Measurements from ENCODE around the gene CIB4. TPM values are rescaled to one million over a fixed set of nuclear protein-coding genes. Genes with fewer than 3 reads are reported as not detected.

Gene CIB4
- total RNA-seq, 2 experiments from 2014 or later = not detected

GRCh38 chr2:26561918-26562810, 79.0 kb downstream of the CIB4 start:
- Mint-ChIP-seq H3K4me1 (peaks cover 2% of the 10 kb centered on the region), H3K36me3 (no peaks in the 10 kb centered on the region), H3K9me3 (no peaks in the 10 kb centered on the region), H3K27ac (no peak overlapping the region), H3K4me3 (peak overlapping the region; percentile 42), H3K27me3 (peaks cover 82% of the 10 kb centered on the region)
- DNase-seq = peak; percentile 65

GRCh38 chr2:26561376-26561775, 79.8 kb downstream of the CIB4 start:
- Mint-ChIP-seq H3K4me1 (peaks cover 2% of the 10 kb centered on the region), H3K27me3 (peaks cover 82% of the 10 kb centered on the region), H3K27ac (no peak overlapping the region), H3K4me3 (no peak overlapping the region), H3K9me3 (no peaks in the 10 kb centered on the region), H3K36me3 (no peaks in the 10 kb centered on the region)
- DNase-seq = no peak

GRCh38 chr2:26560892-26561291, 80.3 kb downstream of the CIB4 start:
- Mint-ChIP-seq H3K4me3 (no peak overlapping the region), H3K9me3 (no peaks in the 10 kb centered on the region), H3K36me3 (no peaks in the 10 kb centered on the region), H3K27ac (no peak overlapping the region), H3K4me1 (peaks cover 2% of the 10 kb centered on the region), H3K27me3 (peaks cover 82% of the 10 kb centered on the region)
- no peak for DNase-seq

GRCh38 chr2:26559556-26559955, 81.6 kb downstream of the CIB4 start:
- DNase-seq = no peak
- no peak overlapping the region for H3K4me3 Mint-ChIP-seq
- H3K36me3 Mint-ChIP-seq = no peaks in the 10 kb centered on the region
- peaks cover 2% of the 10 kb centered on the region for H3K4me1 Mint-ChIP-seq
- H3K27ac Mint-ChIP-seq = no peak overlapping the region
- H3K27me3 Mint-ChIP-seq = peaks cover 69% of the 10 kb centered on the region
- no peaks in the 10 kb centered on the region for H3K9me3 Mint-ChIP-seq

- DNase-seq = no peak
- Mint-ChIP-seq H3K36me3 (no peaks in the 10 kb centered on the region), H3K27me3 (peaks cover 64% of the 10 kb centered on the region)
Observed at GRCh38 chr2:26559044-26559405, 82.1 kb downstream of the CIB4 start.

GRCh38 chr2:26558271-26559043, 82.7 kb downstream of the CIB4 start:
- Mint-ChIP-seq H3K4me1 (peaks cover 2% of the 10 kb centered on the region), H3K36me3 (no peaks in the 10 kb centered on the region), H3K4me3 (no peak overlapping the region), H3K27ac (no peak overlapping the region), H3K9me3 (no peaks in the 10 kb centered on the region), H3K27me3 (peaks cover 62% of the 10 kb centered on the region)
- no peak for DNase-seq

More at GRCh38 chr2:26559044-26559405, 82.1 kb downstream of the CIB4 start:
- H3K9me3 Mint-ChIP-seq = no peaks in the 10 kb centered on the region
- no peak overlapping the region for H3K4me3 Mint-ChIP-seq
- peaks cover 2% of the 10 kb centered on the region for H3K4me1 Mint-ChIP-seq
- no peak overlapping the region for H3K27ac Mint-ChIP-seq

- peaks cover 51% of the 10 kb centered on the region for H3K27me3 Mint-ChIP-seq
- DNase-seq = no peak
Observed at GRCh38 chr2:26557244-26557925, 83.8 kb downstream of the CIB4 start.

GRCh38 chr2:26556309-26557243, 84.6 kb downstream of the CIB4 start:
- Mint-ChIP-seq H3K4me3 (no peak overlapping the region), H3K36me3 (no peaks in the 10 kb centered on the region), H3K27ac (no peak overlapping the region), H3K27me3 (peaks cover 44% of the 10 kb centered on the region), H3K4me1 (no peaks in the 10 kb centered on the region), H3K9me3 (no peaks in the 10 kb centered on the region)
- no peak for DNase-seq

More at GRCh38 chr2:26557244-26557925, 83.8 kb downstream of the CIB4 start:
- Mint-ChIP-seq H3K27ac (no peak overlapping the region), H3K9me3 (no peaks in the 10 kb centered on the region), H3K4me3 (no peak overlapping the region), H3K36me3 (no peaks in the 10 kb centered on the region), H3K4me1 (no peaks in the 10 kb centered on the region)

- Mint-ChIP-seq H3K4me3 (no peak overlapping the region), H3K9me3 (no peaks in the 10 kb centered on the region), H3K36me3 (no peaks in the 10 kb centered on the region), H3K4me1 (no peaks in the 10 kb centered on the region), H3K27ac (no peak overlapping the region), H3K27me3 (peaks cover 34% of the 10 kb centered on the region)
- DNase-seq = no peak
Observed at GRCh38 chr2:26555246-26556133, 85.7 kb downstream of the CIB4 start.

- Mint-ChIP-seq H3K4me3 (no peak overlapping the region), H3K36me3 (no peaks in the 10 kb centered on the region), H3K9me3 (no peaks in the 10 kb centered on the region), H3K4me1 (no peaks in the 10 kb centered on the region), H3K27ac (no peak overlapping the region), H3K27me3 (peaks cover 8% of the 10 kb centered on the region)
- no peak for DNase-seq
Observed at GRCh38 chr2:26552641-26553374, 88.4 kb downstream of the CIB4 start.

GRCh38 chr2:26550276-26551015, 90.7 kb downstream of the CIB4 start:
- Mint-ChIP-seq H3K36me3 (no peaks in the 10 kb centered on the region), H3K4me3 (no peak overlapping the region)

GRCh38 chr2:26542676-26543505, 98.3 kb downstream of the CIB4 start:
- no peaks in the 10 kb centered on the region for H3K36me3 Mint-ChIP-seq
- peaks cover 3% of the 10 kb centered on the region for H3K27me3 Mint-ChIP-seq
- DNase-seq = no peak
- H3K4me3 Mint-ChIP-seq = no peak overlapping the region
- no peak overlapping the region for H3K27ac Mint-ChIP-seq
- H3K9me3 Mint-ChIP-seq = no peaks in the 10 kb centered on the region
- no peaks in the 10 kb centered on the region for H3K4me1 Mint-ChIP-seq

More at GRCh38 chr2:26550276-26551015, 90.7 kb downstream of the CIB4 start:
- Mint-ChIP-seq H3K27me3 (peaks cover 4% of the 10 kb centered on the region), H3K9me3 (no peaks in the 10 kb centered on the region), H3K27ac (no peak overlapping the region), H3K4me1 (no peaks in the 10 kb centered on the region)
- no peak for DNase-seq
